Liver (tissue), 9 donors: ENCODE data around the gene WASF2. TPM values are rescaled to one million over a fixed set of nuclear protein-coding genes. Genes with fewer than 3 reads are reported as not detected.

Experiments
- DNase-seq: peaks from one replicate; pipeline ENCODE4 v3.0.0-alpha.2; 2017; ENCODE audit warnings: low spot score
- H3K27ac ChIP-seq, 2 donors: one replicate each; pipeline ENCODE4 v1.7.0; 2013; ENCODE audit warnings: inconsistent platforms in 2 of 2, low read length in 2 of 2, control low read depth in 1 of 2, low read depth in 1 of 2, mild to moderate bottlenecking in 1 of 2
- H3K27me3 ChIP-seq, 4 donors: one replicate each; pipeline versions ENCODE4 v1.6.1 to v1.7.0; 2013; ENCODE audit warnings: low read length in 3 of 4, inconsistent platforms in 1 of 4, mild to moderate bottlenecking in 1 of 4, moderate library complexity in 1 of 4; ENCODE audit not compliant: control insufficient read depth in 4 of 4, insufficient read depth in 4 of 4
- H3K36me3 ChIP-seq, 4 donors: one replicate each; pipeline versions ENCODE4 v1.6.1 to v1.7.0; 2013; ENCODE audit warnings: low read length in 3 of 4, mild to moderate bottlenecking in 3 of 4, low read depth in 1 of 4, moderate library complexity in 1 of 4; ENCODE audit not compliant: control insufficient read depth in 4 of 4, insufficient read depth in 3 of 4
- H3K4me1 ChIP-seq, 4 donors: one replicate each; pipeline versions ENCODE4 v1.6.1 to v1.7.0; 2013; ENCODE audit warnings: low read length in 3 of 4, mild to moderate bottlenecking in 3 of 4, moderate library complexity in 1 of 4; ENCODE audit not compliant: control insufficient read depth in 4 of 4, insufficient read depth in 4 of 4
- H3K4me3 ChIP-seq, 3 donors: one replicate each; pipeline versions ENCODE4 v1.6.1 to v1.7.0; 2013; ENCODE audit warnings: low read length in 3 of 3, control low read depth in 1 of 3, low read depth in 1 of 3, mild to moderate bottlenecking in 1 of 3
- H3K9ac ChIP-seq, 2 donors: one replicate each; pipeline ENCODE4 v1.7.0; 2013; ENCODE audit warnings: low read length in 2 of 2, mild to moderate bottlenecking in 2 of 2, moderate library complexity in 2 of 2, control low read depth in 1 of 2, low read depth in 1 of 2
- H3K9me3 ChIP-seq, 4 donors: one replicate each; pipeline versions ENCODE4 v1.6.1 to v1.7.0; 2013; ENCODE audit warnings: low read length in 3 of 4; ENCODE audit not compliant: control insufficient read depth in 4 of 4
- ATF3 ChIP-seq: IDR thresholded peaks from 2 replicates; pipeline ENCODE4 v1.6.1; 2016; ENCODE audit warnings: antibody characterized with exemption
- CTCF ChIP-seq: fragments of 150-350 bp; IDR thresholded peaks from 2 replicates; pipeline ENCODE4 v1.5.1; 2017; ENCODE audit warnings: improper control_type of control experiment, low read depth, low read length; ENCODE audit not compliant: missing input control
- EGR1 ChIP-seq, 2 donors: IDR thresholded peaks; 2 replicates each; pipeline ENCODE4 v1.6.1; 2016 to 2018; ENCODE audit warnings: antibody characterized with exemption in 2 of 2, low read depth in 2 of 2
- FOXA1 ChIP-seq: IDR thresholded peaks from 2 replicates; pipeline ENCODE4 v1.6.1; 2016; ENCODE audit warnings: antibody characterized with exemption
- FOXA2 ChIP-seq: IDR thresholded peaks from 2 replicates; pipeline ENCODE4 v1.6.1; 2016; ENCODE audit warnings: antibody characterized with exemption
- GABPA ChIP-seq, 2 donors: IDR thresholded peaks in 1 of 2; conservative IDR thresholded peaks in 1 of 2; 2 replicates each; pipeline ENCODE4 v1.6.1; 2016; ENCODE audit warnings: antibody characterized with exemption in 2 of 2, mild to moderate bottlenecking in 1 of 2, moderate library complexity in 1 of 2
- HNF4A ChIP-seq, 2 donors: conservative IDR thresholded peaks; 2 replicates each; pipeline ENCODE4 v1.6.1; 2016; ENCODE audit warnings: antibody characterized with exemption in 2 of 2, mild to moderate bottlenecking in 2 of 2
- JUND ChIP-seq, 2 donors: IDR thresholded peaks; 2 replicates each; pipeline ENCODE4 v1.6.1; 2016; ENCODE audit warnings: antibody characterized with exemption in 2 of 2
- MAX ChIP-seq: IDR thresholded peaks from 2 replicates; pipeline ENCODE4 v1.6.1; 2016; ENCODE audit warnings: antibody characterized with exemption
- NR2F2 ChIP-seq: IDR thresholded peaks from 2 replicates; pipeline ENCODE4 v1.6.1; 2016; ENCODE audit warnings: antibody characterized with exemption
- RAD21 ChIP-seq, 2 donors: IDR thresholded peaks; 2 replicates each; pipeline ENCODE4 v1.6.1; 2016; ENCODE audit warnings: antibody characterized with exemption in 2 of 2, mild to moderate bottlenecking in 2 of 2
- REST ChIP-seq: IDR thresholded peaks from 2 replicates; pipeline ENCODE4 v1.6.1; 2016; ENCODE audit warnings: antibody characterized with exemption, mild to moderate bottlenecking
- RXRA ChIP-seq, 2 donors: IDR thresholded peaks; 2 replicates each; pipeline ENCODE4 v1.6.1; 2017 to 2018; ENCODE audit warnings: antibody characterized with exemption in 2 of 2, mild to moderate bottlenecking in 1 of 2
- SP1 ChIP-seq: IDR thresholded peaks from 2 replicates; pipeline ENCODE4 v1.6.1; 2018; ENCODE audit warnings: antibody characterized with exemption, mild to moderate bottlenecking
- YY1 ChIP-seq: IDR thresholded peaks from 2 replicates; pipeline ENCODE4 v1.6.1; 2016; ENCODE audit warnings: antibody characterized with exemption, mild to moderate bottlenecking
- WGBS: extraction: QIAGEN DNeasy Blood & Tissue Kit; methylation state at CpG from one replicate; pipeline ENCODE4 v1.1.7; 2013; 5-methylcytosine and 5-hydroxymethylcytosine counted together
- polyA plus RNA-seq, 2 donors: library from polyadenylated mRNA; stranded (reverse) in 1 of 2; unstranded in 1 of 2; fragments of 200-250 nt in 1 of 2; fragments of >200 nt in 1 of 2; fragmentation: Nextera tagmentation in 1 of 2; extraction: Ambion mirVana in 1 of 2; gene quantifications; one replicate each; pipeline versions ENCODE4 v1.2.1 to v1.2.3, GENCODE V29; 2013 to 2015
- total RNA-seq, 2 donors: library from RNA; depleted of rRNA; stranded (reverse); fragments of >200 nt; gene quantifications; one replicate each; pipeline ENCODE4 v1.2.3, GENCODE V29; 2014
- donor health status: healthy.
- donor health status: healthy.
- donor health status: healthy.
- donor health status: healthy.
- donor health status: healthy.

Gene WASF2
- total and polyA plus RNA-seq, 4 donors = 11.6 to 37.7 (median 18.7) TPM

GRCh38 chr1:27451343-27451742, 38.6 kb downstream of the WASF2 start:
- Histone ChIP-seq H3K27ac (no peak overlapping the region), H3K4me3 (no peak overlapping the region), H3K9me3 (no peaks in the 10 kb centered on the region), H3K9ac (no peak overlapping the region), H3K4me1 (peaks cover 0 to 11% (median 5%) of the 10 kb centered on the region in 4 donors), H3K27me3 (no peaks in the 10 kb centered on the region), H3K36me3 (no peaks in the 10 kb centered on the region)
- 81% methylated on average over 1 of the region's 1 CpG for WGBS
- no peak for DNase-seq
- TF ChIP-seq SP1 (no peak), HNF4A (conservative IDR thresholded peaks at IDR 0.05) (no peak), JUND (IDR thresholded peaks at IDR 0.05) (no peak), YY1 (no peak), RAD21 (IDR thresholded peaks at IDR 0.05) (no peak), RXRA (IDR thresholded peaks at IDR 0.05) (no peak), FOXA1 (no peak), FOXA2 (no peak), REST (no peak)

GRCh38 chr1:27448982-27449381, 41.0 kb downstream of the WASF2 start:
- Histone ChIP-seq H3K9ac (no peak overlapping the region), H3K27ac (no peak overlapping the region), H3K4me1 (peaks cover 0 to 2% (median 0%) of the 10 kb centered on the region in 4 donors), H3K4me3 (no peak overlapping the region), H3K27me3 (no peaks in the 10 kb centered on the region), H3K36me3 (no peaks in the 10 kb centered on the region), H3K9me3 (no peaks in the 10 kb centered on the region)
- TF ChIP-seq CTCF (no peak), JUND (IDR thresholded peaks at IDR 0.05) (no peak), YY1 (no peak), RXRA (IDR thresholded peaks at IDR 0.05) (no peak), FOXA2 (no peak), FOXA1 (no peak), RAD21 (IDR thresholded peaks at IDR 0.05) (no peak), REST (no peak), MAX (no peak), GABPA (IDR thresholded peaks at IDR 0.05 in 1 of 2, conservative IDR thresholded peaks at IDR 0.05 in 1 of 2) (no peak), NR2F2 (no peak), EGR1 (IDR thresholded peaks at IDR 0.05; ENCODE audit: low read depth in 2 of 2) (no peak), ATF3 (no peak), SP1 (no peak), HNF4A (conservative IDR thresholded peaks at IDR 0.05) (no peak)
- DNase-seq = no peak
- WGBS = 96% methylated on average over 9 of the region's 9 CpGs
